IPS-NIHi7 (cell line): ENCODE data around the gene FAM43A.

Experiments used
- DNase-seq: peaks from one replicate; pipeline ENCODE4 v3.0.0; 2012; ENCODE audit warnings: mixed read lengths; ENCODE audit errors: extremely low spot score

FAM43A gene

GRCh38 chr3:194675680-194676079 lies 10.0 kb upstream of the FAM43A start:
- no peak for DNase-seq

- DNase-seq, result no peak
Measured at GRCh38 chr3:194676471-194676870, 9.2 kb upstream of the FAM43A start.

- no peak for DNase-seq
Measured at GRCh38 chr3:194680888-194681615, 4.6 kb upstream of the FAM43A start.

GRCh38 chr3:194682189-194682693 lies 3.4 kb upstream of the FAM43A start:
- DNase-seq, result no peak

- peak; percentile 79 for DNase-seq
Measured at GRCh38 chr3:194682694-194683310, 2.9 kb upstream of the FAM43A start.

GRCh38 chr3:194683380-194683779 lies 2.3 kb upstream of the FAM43A start:
- DNase-seq, result no peak

GRCh38 chr3:194685065-194685717 lies 492 bp upstream of the FAM43A start:
- no peak for DNase-seq

- DNase-seq, result no peak
Measured at GRCh38 chr3:194686414-194686815, 732 bp downstream of the FAM43A start.

GRCh38 chr3:194686816-194687637 lies 1.3 kb downstream of the FAM43A start:
- DNase-seq, result no peak

- peak; percentile 71 for DNase-seq
Measured at GRCh38 chr3:194687638-194688199, 2.0 kb downstream of the FAM43A start.

- DNase-seq, result peak; percentile 70
Measured at GRCh38 chr3:194688200-194688740, 2.6 kb downstream of the FAM43A start.

- no peak for DNase-seq
Measured at GRCh38 chr3:194688946-194689345, 3.3 kb downstream of the FAM43A start.

- no peak for DNase-seq
Measured at GRCh38 chr3:194689493-194689944, 3.8 kb downstream of the FAM43A start.

- DNase-seq, result no peak
Measured at GRCh38 chr3:194690501-194691372, 5.1 kb downstream of the FAM43A start.

GRCh38 chr3:194691481-194692283 lies 6.0 kb downstream of the FAM43A start:
- no peak for DNase-seq

GRCh38 chr3:194696702-194697101 lies 11.0 kb downstream of the FAM43A start:
- DNase-seq, result no peak

GRCh38 chr3:194702545-194702944 lies 16.9 kb downstream of the FAM43A start:
- no peak for DNase-seq

GRCh38 chr3:194705227-194705626 lies 19.5 kb downstream of the FAM43A start:
- DNase-seq, result no peak

- DNase-seq, result no peak
Measured at GRCh38 chr3:194705761-194706160, 20.1 kb downstream of the FAM43A start.
